ENCODE results near the gene RPS6KB1. TPM values are rescaled to one million over a fixed set of nuclear protein-coding genes. Genes with fewer than 3 reads are reported as not detected.

RPS6KB1 gene
- total RNA-seq, 1 experiment from 2014 or later = 75.7 TPM

- H3K27ac ChIP-seq (ENCODE audit: low read depth, low read length) = no peak overlapping the region
- no peak overlapping the region for H3K4me3 ChIP-seq (replicated peaks in 1 of 2; ENCODE audit: low read depth in 1 of 2, low read length in 2 of 2)
- ATAC-seq (no peak), DNase-seq (ENCODE audit: low read depth, low spot score) (no peak)
- peaks cover 27 to 45% of the 10 kb centered on the region in 2 experiments for H3K4me1 ChIP-seq (ENCODE audit: control insufficient read depth in 1 of 2, insufficient read depth in 2 of 2, low read length in 2 of 2)
- no peaks in the 10 kb centered on the region for H3K9me3 ChIP-seq (ENCODE audit: control insufficient read depth in 1 of 2, insufficient read depth in 1 of 2, low read depth in 1 of 2, low read length in 2 of 2)
- no peak overlapping the region for H3K9ac ChIP-seq (ENCODE audit: low read length)
- no peaks in the 10 kb centered on the region for H3K79me2 ChIP-seq (ENCODE audit: insufficient read depth, low read length)
- ChIA-PET CTCF (interaction anchor here (0.5 to 3.7 kb wide), 10 partner anchors 9 to 548 kb away, joined by 3 to 57 read pairs (median 7); partner anchors contain the start of genes PTRH2 and VMP1), RAD21 (ENCODE audit: low non-redundant PET in 1 of 2, low total read pairs in 2 of 2, uncharacterized antibody in 2 of 2, unreplicated experiment in 2 of 2) (interaction anchor here (0.7 to 1.6 kb wide), 4 partner anchors 104 to 163 kb away, joined by 3 to 12 read pairs (median 10); no protein-coding TSS in a partner anchor), POLR2A (interaction anchor here (0.8 to 1.9 kb wide), 7 partner anchors 11 to 106 kb away, joined by 3 to 9 read pairs (median 6); partner anchors contain the start of genes RPS6KB1 and TUBD1)
- H2AFZ ChIP-seq (ENCODE audit: low read depth, low read length, poor library complexity, severe bottlenecking) = no peak overlapping the region
- H3K27me3 ChIP-seq (ENCODE audit: insufficient read depth, low read length) = no peaks in the 10 kb centered on the region
- H3K4me2 ChIP-seq (ENCODE audit: low read length) = no peak overlapping the region
- no TSS peak for BruUV-seq (replicated peaks)
- H4K20me1 ChIP-seq (ENCODE audit: insufficient read depth) = no peaks in the 10 kb centered on the region
- TF ChIP-seq POLR2AphosphoS5 (IDR thresholded peaks at IDR 0.05; ENCODE audit: low read depth, low read length) (no peak), RAD21 (IDR thresholded peaks at IDR 0.05; ENCODE audit: low read depth) (0 out of 2 replicates have a peak, but pooled peaks have one; percentile 1), YY1 (IDR thresholded peaks at IDR 0.05; ENCODE audit: extremely low read depth, insufficient replicate concordance, low read depth, low read length) (no peak)
- H3K9me2 ChIP-seq (ENCODE audit: insufficient read depth) = no peaks in the 10 kb centered on the region
- intact Hi-C loops (cut with micrococcal nuclease) = no loop called here
- H3K36me3 ChIP-seq (ENCODE audit: control insufficient read depth in 1 of 2, insufficient read depth in 2 of 2, low read length in 2 of 2) = peaks cover 4 to 9% of the 10 kb centered on the region in 2 experiments; a peak in 2 of 4 replicates
Measured at GRCh38 chr17:59858167-59858816, 34.6 kb upstream of the RPS6KB1 start.

DNA sequence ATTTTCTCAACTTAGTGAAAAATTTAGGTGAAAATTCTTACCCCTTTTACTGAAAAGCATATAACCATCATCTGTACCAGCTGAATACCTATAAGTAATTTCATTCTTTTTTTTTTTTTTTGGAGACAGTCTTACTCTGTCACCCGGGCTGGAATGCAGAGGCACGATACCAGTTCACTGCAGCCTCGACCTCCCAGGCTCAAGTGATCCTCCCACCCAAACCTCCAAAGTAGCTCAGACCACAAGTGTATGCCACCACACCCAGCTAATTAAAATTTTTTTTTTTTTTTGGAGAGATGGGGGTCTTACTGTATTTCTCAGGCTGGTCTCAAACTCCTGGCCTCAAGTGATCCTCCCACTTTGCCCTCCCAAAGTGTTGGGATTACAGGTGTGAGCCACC lies 34.0 kb upstream of the RPS6KB1 start:
- RAD21 ChIA-PET (ENCODE audit: low non-redundant PET in 1 of 2, low total read pairs in 2 of 2, uncharacterized antibody in 2 of 2, unreplicated experiment in 2 of 2) = interaction anchor here (0.7 to 1.6 kb wide), 6 partner anchors 72 to 164 kb away, joined by 3 to 12 read pairs (median 6); partner anchors contain the start of genes PTRH2 (in 1 of the 2) and VMP1 (in 1 of the 2)
- intact Hi-C loops (cut with micrococcal nuclease) = loop anchor here (1.0 kb wide), 3 partner anchors 106 to 338 kb away; no protein-coding TSS in a partner anchor
- H3K79me2 ChIP-seq (ENCODE audit: insufficient read depth, low read length) = no peaks in the 10 kb centered on the region
- DNase-seq (ENCODE audit: low read depth, low spot score) (no peak), ATAC-seq (0 out of 2 replicates have a peak, but pooled peaks have one; percentile 23)
- peaks cover 6 to 9% of the 10 kb centered on the region in 2 experiments; a peak in 2 of 4 replicates for H3K36me3 ChIP-seq (ENCODE audit: control insufficient read depth in 1 of 2, insufficient read depth in 2 of 2, low read length in 2 of 2)
- H3K9me2 ChIP-seq (ENCODE audit: insufficient read depth) = no peaks in the 10 kb centered on the region
- BruUV-seq (replicated peaks) = no TSS peak
- H3K4me3 ChIP-seq (replicated peaks in 1 of 2; ENCODE audit: low read depth in 1 of 2, low read length in 2 of 2) = no peak overlapping the region
- H3K27me3 ChIP-seq (ENCODE audit: insufficient read depth, low read length) = no peaks in the 10 kb centered on the region
- CTCF ChIA-PET = interaction anchor here (0.5 to 3.7 kb wide), 21 partner anchors 10 to 1271 kb away, joined by 3 to 57 read pairs (median 6); partner anchors contain the start of genes PTRH2 and VMP1
- H3K27ac ChIP-seq (ENCODE audit: low read depth, low read length) = no peak overlapping the region
- peaks cover 21 to 38% of the 10 kb centered on the region in 2 experiments; a peak in 3 of 4 replicates for H3K4me1 ChIP-seq (ENCODE audit: control insufficient read depth in 1 of 2, insufficient read depth in 2 of 2, low read length in 2 of 2)
- POLR2A ChIA-PET = interaction anchor here (1.1 to 1.9 kb wide), 7 partner anchors 13 to 107 kb away, joined by 3 to 9 read pairs (median 6); no protein-coding TSS in a partner anchor
- H2AFZ ChIP-seq (ENCODE audit: low read depth, low read length, poor library complexity, severe bottlenecking) = no peak overlapping the region
- no peaks in the 10 kb centered on the region for H3K9me3 ChIP-seq (ENCODE audit: control insufficient read depth in 1 of 2, insufficient read depth in 1 of 2, low read depth in 1 of 2, low read length in 2 of 2)
- no peaks in the 10 kb centered on the region for H4K20me1 ChIP-seq (ENCODE audit: insufficient read depth)
- no peak overlapping the region for H3K9ac ChIP-seq (ENCODE audit: low read length)
- H3K4me2 ChIP-seq (ENCODE audit: low read length) = no peak overlapping the region
- TF ChIP-seq EGR1 (IDR thresholded peaks at IDR 0.05; ENCODE audit: low read depth) = no peak
- TF ChIP-seq ZFX (IDR thresholded peaks at IDR 0.05) = no peak
- TF ChIP-seq TCF7L2 (IDR thresholded peaks at IDR 0.05; ENCODE audit: borderline replicate concordance, extremely low read depth, insufficient read depth, insufficient read length) = no peak
- TF ChIP-seq ZNF274 (IDR thresholded peaks at IDR 0.05; ENCODE audit: low read depth, low read length) = no peak
- TF ChIP-seq MAX (IDR thresholded peaks at IDR 0.05) = no peak
- TF ChIP-seq SIN3A (IDR thresholded peaks at IDR 0.05; ENCODE audit: low read depth) = no peak
- TF ChIP-seq EZH2phosphoT487 (IDR thresholded peaks at IDR 0.05; ENCODE audit: borderline replicate concordance) = no peak
- no peak for TF ChIP-seq JUND (IDR thresholded peaks at IDR 0.05)
- TF ChIP-seq SRF (IDR thresholded peaks at IDR 0.05; ENCODE audit: low read depth) = no peak
- TF ChIP-seq SP1 (IDR thresholded peaks at IDR 0.05; ENCODE audit: low read depth) = no peak
- no peak for TF ChIP-seq POLR2A (IDR thresholded peaks at IDR 0.05; ENCODE audit: borderline replicate concordance, extremely low read depth, insufficient read depth, insufficient read length)
- TF ChIP-seq, protein P1, sequence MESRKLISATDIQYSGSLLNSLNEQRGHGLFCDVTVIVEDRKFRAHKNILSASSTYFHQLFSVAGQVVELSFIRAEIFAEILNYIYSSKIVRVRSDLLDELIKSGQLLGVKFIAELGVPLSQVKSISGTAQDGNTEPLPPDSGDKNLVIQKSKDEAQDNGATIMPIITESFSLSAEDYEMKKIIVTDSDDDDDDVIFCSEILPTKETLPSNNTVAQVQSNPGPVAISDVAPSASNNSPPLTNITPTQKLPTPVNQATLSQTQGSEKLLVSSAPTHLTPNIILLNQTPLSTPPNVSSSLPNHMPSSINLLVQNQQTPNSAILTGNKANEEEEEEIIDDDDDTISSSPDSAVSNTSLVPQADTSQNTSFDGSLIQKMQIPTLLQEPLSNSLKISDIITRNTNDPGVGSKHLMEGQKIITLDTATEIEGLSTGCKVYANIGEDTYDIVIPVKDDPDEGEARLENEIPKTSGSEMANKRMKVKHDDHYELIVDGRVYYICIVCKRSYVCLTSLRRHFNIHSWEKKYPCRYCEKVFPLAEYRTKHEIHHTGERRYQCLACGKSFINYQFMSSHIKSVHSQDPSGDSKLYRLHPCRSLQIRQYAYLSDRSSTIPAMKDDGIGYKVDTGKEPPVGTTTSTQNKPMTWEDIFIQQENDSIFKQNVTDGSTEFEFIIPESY (IDR thresholded peaks at IDR 0.05; ENCODE audit: extremely low read depth, insufficient replicate concordance, low read length) = no peak
- no peak for TF ChIP-seq ELF1 (IDR thresholded peaks at IDR 0.05; ENCODE audit: borderline replicate concordance, low read depth)
- no peak for TF ChIP-seq CBX3 (IDR thresholded peaks at IDR 0.05; ENCODE audit: low read depth)
- TF ChIP-seq RAD21 (IDR thresholded peaks at IDR 0.05; ENCODE audit: low read depth) = no peak
